HUES6 (cell line): ENCODE results near the gene NRXN3.
A peak's percentile ranks its signal among the peaks of the same experiment; 100 is the strongest.

ENCODE experiments used
- H3K27ac ChIP-seq: 2 replicates; pipeline ENCODE4 v1.7.0; 2013; ENCODE audit warnings: low read depth, mild to moderate bottlenecking, low read length, inconsistent platforms
- H3K27me3 ChIP-seq: 2 replicates; pipeline ENCODE4 v1.6.1; 2013; ENCODE audit warnings: low read length; ENCODE audit not compliant: control insufficient read depth, insufficient read depth
- H3K36me3 ChIP-seq: 2 replicates; pipeline ENCODE4 v1.6.1; 2013; ENCODE audit warnings: low read length; ENCODE audit not compliant: control insufficient read depth, insufficient read depth
- H3K4me1 ChIP-seq: 2 replicates; pipeline ENCODE4 v1.6.1; 2013; ENCODE audit warnings: low read length; ENCODE audit not compliant: control insufficient read depth, insufficient read depth
- H3K4me3 ChIP-seq: 2 replicates; pipeline ENCODE4 v1.5.1; 2013; ENCODE audit warnings: low read depth, low read length
- H3K9ac ChIP-seq: one replicate; pipeline ENCODE4 v1.6.1; 2013; ENCODE audit warnings: mild to moderate bottlenecking, low read length
- H3K9me3 ChIP-seq: 2 replicates; pipeline ENCODE4 v1.6.1; 2013; ENCODE audit warnings: low read depth, low read length; ENCODE audit not compliant: control insufficient read depth, insufficient read depth

The NRXN3 gene

GRCh38 chr14:78959674-78960264, 789.6 kb downstream of the NRXN3 start:
- Histone ChIP-seq H3K27ac (no peak overlapping the region), H3K9me3 (no peaks in the 10 kb centered on the region), H3K4me3 (no peak overlapping the region), H3K4me1 (no peaks in the 10 kb centered on the region), H3K27me3 (no peaks in the 10 kb centered on the region), H3K36me3 (no peaks in the 10 kb centered on the region), H3K9ac (no peak overlapping the region)

- no peak overlapping the region for H3K27ac ChIP-seq
- no peaks in the 10 kb centered on the region for H3K36me3 ChIP-seq
- no peaks in the 10 kb centered on the region for H3K27me3 ChIP-seq
Observed at GRCh38 chr14:78967111-78967809, 797.1 kb downstream of the NRXN3 start.

GRCh38 chr14:78968265-78968664, 798.1 kb downstream of the NRXN3 start:
- H3K27me3 ChIP-seq: no peaks in the 10 kb centered on the region
- H3K9ac ChIP-seq: no peak overlapping the region
- no peaks in the 10 kb centered on the region for H3K4me1 ChIP-seq
- no peak overlapping the region for H3K4me3 ChIP-seq
- no peak overlapping the region for H3K27ac ChIP-seq
- H3K9me3 ChIP-seq: no peaks in the 10 kb centered on the region
- no peaks in the 10 kb centered on the region for H3K36me3 ChIP-seq

More at GRCh38 chr14:78967111-78967809, 797.1 kb downstream of the NRXN3 start:
- Histone ChIP-seq H3K9ac (no peak overlapping the region), H3K9me3 (no peaks in the 10 kb centered on the region), H3K4me1 (no peaks in the 10 kb centered on the region), H3K4me3 (no peak overlapping the region)

GRCh38 chr14:78970677-78971076, 800.5 kb downstream of the NRXN3 start:
- Histone ChIP-seq H3K36me3 (no peaks in the 10 kb centered on the region), H3K4me3 (no peak overlapping the region), H3K9ac (no peak overlapping the region), H3K27me3 (no peaks in the 10 kb centered on the region), H3K27ac (no peak overlapping the region), H3K4me1 (no peaks in the 10 kb centered on the region), H3K9me3 (no peaks in the 10 kb centered on the region)

- Histone ChIP-seq H3K9ac (no peak overlapping the region), H3K4me3 (no peak overlapping the region), H3K36me3 (no peaks in the 10 kb centered on the region), H3K9me3 (no peaks in the 10 kb centered on the region), H3K27me3 (no peaks in the 10 kb centered on the region), H3K4me1 (no peaks in the 10 kb centered on the region), H3K27ac (no peak overlapping the region)
Observed at GRCh38 chr14:78972440-78972839, 802.3 kb downstream of the NRXN3 start.

- Histone ChIP-seq H3K4me1 (no peaks in the 10 kb centered on the region), H3K4me3 (no peak overlapping the region), H3K27me3 (no peaks in the 10 kb centered on the region), H3K9me3 (no peaks in the 10 kb centered on the region), H3K27ac (no peak overlapping the region), H3K36me3 (no peaks in the 10 kb centered on the region), H3K9ac (no peak overlapping the region)
Observed at GRCh38 chr14:78974691-78975090, 804.5 kb downstream of the NRXN3 start.

- no peak overlapping the region for H3K4me3 ChIP-seq
- H3K27ac ChIP-seq: no peak overlapping the region
- H3K9me3 ChIP-seq: no peaks in the 10 kb centered on the region
- H3K4me1 ChIP-seq: no peaks in the 10 kb centered on the region
- no peaks in the 10 kb centered on the region for H3K36me3 ChIP-seq
- H3K9ac ChIP-seq: no peak overlapping the region
- H3K27me3 ChIP-seq: no peaks in the 10 kb centered on the region
Observed at GRCh38 chr14:78975734-78976133, 805.6 kb downstream of the NRXN3 start.

GRCh38 chr14:78978896-78979295, 808.7 kb downstream of the NRXN3 start:
- H3K9ac ChIP-seq: no peak overlapping the region
- no peak overlapping the region for H3K4me3 ChIP-seq
- H3K27me3 ChIP-seq: no peaks in the 10 kb centered on the region
- H3K36me3 ChIP-seq: no peaks in the 10 kb centered on the region
- H3K9me3 ChIP-seq: no peaks in the 10 kb centered on the region
- H3K4me1 ChIP-seq: no peaks in the 10 kb centered on the region
- H3K27ac ChIP-seq: no peak overlapping the region

GRCh38 chr14:78982551-78982950, 812.4 kb downstream of the NRXN3 start:
- H3K9ac ChIP-seq: no peak overlapping the region
- H3K4me1 ChIP-seq: peaks cover 26% of the 10 kb centered on the region
- no peak overlapping the region for H3K27ac ChIP-seq
- H3K36me3 ChIP-seq: no peaks in the 10 kb centered on the region
- peaks cover 9% of the 10 kb centered on the region; the same call in 1 of the 2 replicates for H3K27me3 ChIP-seq
- no peaks in the 10 kb centered on the region for H3K9me3 ChIP-seq
- H3K4me3 ChIP-seq: no peak overlapping the region

GRCh38 chr14:78983126-78983525, 813.0 kb downstream of the NRXN3 start:
- no peak overlapping the region for H3K27ac ChIP-seq
- H3K27me3 ChIP-seq: peaks cover 9% of the 10 kb centered on the region; the same call in 1 of the 2 replicates
- H3K4me3 ChIP-seq: no peak overlapping the region
- H3K9me3 ChIP-seq: no peaks in the 10 kb centered on the region
- H3K36me3 ChIP-seq: no peaks in the 10 kb centered on the region
- H3K4me1 ChIP-seq: peaks cover 31% of the 10 kb centered on the region
- H3K9ac ChIP-seq: no peak overlapping the region

- peaks cover 32% of the 10 kb centered on the region for H3K4me1 ChIP-seq
- H3K27me3 ChIP-seq: peaks cover 9% of the 10 kb centered on the region; the same call in 1 of the 2 replicates
- peak overlapping the region; percentile 72; the same call in 1 of the 2 replicates for H3K27ac ChIP-seq
- 0 out of 2 replicates have a peak overlapping the region, but pooled peaks have one; percentile 25 for H3K4me3 ChIP-seq
- H3K9me3 ChIP-seq: no peaks in the 10 kb centered on the region
- no peaks in the 10 kb centered on the region for H3K36me3 ChIP-seq
- H3K9ac ChIP-seq: peak overlapping the region; percentile 48
Observed at GRCh38 chr14:78985668-78986381, 815.7 kb downstream of the NRXN3 start.
